DOHH2 (cell line): Measurements from ENCODE around the gene LARGE1.

Experiments used
- H3F3A ChIP-seq: fragments of 200-600 bp; sonication (generic), shearing (Covaris generic); 2 replicates; pipeline ENCODE4 v1.6.0; 2016; ENCODE audit warnings: antibody characterized with exemption, mild to moderate bottlenecking; ENCODE audit not compliant: control insufficient read depth, insufficient read depth
- H3K27ac ChIP-seq: fragments of 200-600 bp; sonication (generic); 2 replicates; pipeline ENCODE4 v1.5.1; 2014; ENCODE audit warnings: low read depth, mild to moderate bottlenecking, low read length, moderate library complexity
- H3K27me3 ChIP-seq: fragments of 200-600 bp; sonication (generic); 2 replicates; pipeline ENCODE4 v1.6.1; 2014; ENCODE audit warnings: mild to moderate bottlenecking, low read length, mixed read lengths; ENCODE audit not compliant: control insufficient read depth
- H3K36me3 ChIP-seq: fragments of 200-600 bp; sonication (generic); 2 replicates; pipeline ENCODE4 v1.6.1; 2014; ENCODE audit warnings: mild to moderate bottlenecking, low read length, moderate library complexity, mixed read lengths; ENCODE audit not compliant: control insufficient read depth
- H3K4me1 ChIP-seq: fragments of 200-600 bp; sonication (generic); 2 replicates; pipeline ENCODE4 v1.6.1; 2014; ENCODE audit warnings: mild to moderate bottlenecking, low read length, mixed read lengths; ENCODE audit not compliant: control insufficient read depth
- H3K4me2 ChIP-seq: fragments of 200-600 bp; sonication (generic); 2 replicates; pipeline ENCODE4 v1.6.0; 2014; ENCODE audit warnings: mild to moderate bottlenecking, low read length, moderate library complexity
- H3K4me3 ChIP-seq: fragments of 200-600 bp; sonication (generic); 2 replicates; pipeline ENCODE4 v1.5.1; 2014; ENCODE audit warnings: mild to moderate bottlenecking, low read length, mixed read lengths
- H3K79me2 ChIP-seq: fragments of 200-600 bp; sonication (generic); 2 replicates; pipeline ENCODE4 v1.6.1; 2014; ENCODE audit warnings: mild to moderate bottlenecking, low read length, mixed read lengths; ENCODE audit not compliant: control insufficient read depth
- H3K9me2 ChIP-seq: fragments of 200-600 bp; sonication (generic); replicated peaks from 2 replicates; pipeline ENCODE4 v1.6.1; 2014; ENCODE audit warnings: mild to moderate bottlenecking, low read length, mixed read lengths; ENCODE audit not compliant: control insufficient read depth
- H3K9me3 ChIP-seq: fragments of 200-600 bp; sonication (generic); 2 replicates; pipeline ENCODE4 v1.6.1; 2014; ENCODE audit warnings: antibody characterized with exemption, low read length, mixed read lengths; ENCODE audit not compliant: control insufficient read depth, insufficient read depth
- H4K20me1 ChIP-seq: fragments of 200-600 bp; sonication (generic); 2 replicates; pipeline ENCODE4 v1.6.0; 2014; ENCODE audit warnings: low read depth, mild to moderate bottlenecking, antibody characterized with exemption, low read length, moderate library complexity; ENCODE audit not compliant: control insufficient read depth, insufficient read depth
- EZH2phosphoT487 ChIP-seq: fragments of 200-600 bp; sonication (generic); IDR thresholded peaks from 2 replicates; pipeline ENCODE4 v1.6.1; 2017; ENCODE audit warnings: borderline replicate concordance, mild to moderate bottlenecking, antibody characterized with exemption, low read length, moderate library complexity, mixed read lengths
- TF ChIP-seq, protein P1 (sequence below): fragments of 200-600 bp; sonication (generic); IDR thresholded peaks from one replicate; pipeline ENCODE4 v1.5.1; 2014; ENCODE audit warnings: antibody characterized with exemption, mild to moderate bottlenecking, low read depth, low read length; ENCODE audit not compliant: poor library complexity, severe bottlenecking

LARGE1 gene

DNA sequence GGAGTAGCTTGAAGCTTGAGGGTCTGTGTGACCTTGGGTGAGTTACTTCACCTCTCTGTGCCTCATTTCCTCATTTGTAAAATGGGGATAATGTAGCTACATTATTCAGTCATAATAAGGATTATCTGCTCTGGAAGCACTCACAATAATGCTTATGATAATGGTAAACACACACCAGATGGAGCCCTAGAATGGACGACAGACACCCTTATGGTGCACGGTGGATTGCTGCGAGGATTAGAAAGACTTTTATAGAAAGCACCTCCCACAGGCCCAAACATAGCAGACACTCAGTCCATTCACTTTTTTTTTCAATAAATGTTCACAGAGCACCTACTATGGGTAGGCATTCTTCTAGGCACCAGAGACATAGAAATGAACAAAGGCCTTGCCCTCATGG is 53.8 kb downstream of the LARGE1 start:
- no peaks in the 10 kb centered on the region for H3K4me1 ChIP-seq
- no peak overlapping the region for H3K4me2 ChIP-seq
- H3K79me2 ChIP-seq: no peaks in the 10 kb centered on the region
- H3K36me3 ChIP-seq: no peaks in the 10 kb centered on the region
- H3F3A ChIP-seq: no peaks in the 10 kb centered on the region
- H3K9me3 ChIP-seq: no peaks in the 10 kb centered on the region
- no peaks in the 10 kb centered on the region for H3K9me2 ChIP-seq
- H3K27me3 ChIP-seq: no peaks in the 10 kb centered on the region
- no peaks in the 10 kb centered on the region for H4K20me1 ChIP-seq
- TF ChIP-seq, protein P1, sequence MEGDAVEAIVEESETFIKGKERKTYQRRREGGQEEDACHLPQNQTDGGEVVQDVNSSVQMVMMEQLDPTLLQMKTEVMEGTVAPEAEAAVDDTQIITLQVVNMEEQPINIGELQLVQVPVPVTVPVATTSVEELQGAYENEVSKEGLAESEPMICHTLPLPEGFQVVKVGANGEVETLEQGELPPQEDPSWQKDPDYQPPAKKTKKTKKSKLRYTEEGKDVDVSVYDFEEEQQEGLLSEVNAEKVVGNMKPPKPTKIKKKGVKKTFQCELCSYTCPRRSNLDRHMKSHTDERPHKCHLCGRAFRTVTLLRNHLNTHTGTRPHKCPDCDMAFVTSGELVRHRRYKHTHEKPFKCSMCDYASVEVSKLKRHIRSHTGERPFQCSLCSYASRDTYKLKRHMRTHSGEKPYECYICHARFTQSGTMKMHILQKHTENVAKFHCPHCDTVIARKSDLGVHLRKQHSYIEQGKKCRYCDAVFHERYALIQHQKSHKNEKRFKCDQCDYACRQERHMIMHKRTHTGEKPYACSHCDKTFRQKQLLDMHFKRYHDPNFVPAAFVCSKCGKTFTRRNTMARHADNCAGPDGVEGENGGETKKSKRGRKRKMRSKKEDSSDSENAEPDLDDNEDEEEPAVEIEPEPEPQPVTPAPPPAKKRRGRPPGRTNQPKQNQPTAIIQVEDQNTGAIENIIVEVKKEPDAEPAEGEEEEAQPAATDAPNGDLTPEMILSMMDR: no peak
- TF ChIP-seq EZH2phosphoT487: no peak
- H3K4me3 ChIP-seq: no peak overlapping the region
- no peak overlapping the region for H3K27ac ChIP-seq

DNA sequence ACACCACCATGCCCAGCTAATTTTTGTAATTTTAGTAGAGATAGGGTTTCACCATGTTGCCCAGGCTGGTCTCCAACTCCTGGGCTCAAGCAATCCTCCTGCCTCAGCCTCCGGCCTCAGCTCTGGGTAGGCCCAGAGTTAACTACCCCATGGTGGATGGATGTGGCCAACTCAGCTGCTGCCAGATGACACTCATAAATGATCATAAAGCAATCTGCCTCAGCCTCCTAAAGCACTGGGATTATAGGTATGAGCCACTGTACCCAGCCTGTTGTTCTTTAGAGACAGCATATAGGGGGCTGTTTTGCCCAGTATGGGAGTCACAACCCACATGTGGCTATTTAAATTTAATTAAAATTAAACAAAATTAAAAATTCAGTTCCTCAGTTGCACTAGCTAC is 54.3 kb downstream of the LARGE1 start:
- no peaks in the 10 kb centered on the region for H4K20me1 ChIP-seq
- no peaks in the 10 kb centered on the region for H3F3A ChIP-seq
- TF ChIP-seq, protein P1: no peak
- no peak for TF ChIP-seq EZH2phosphoT487
- H3K79me2 ChIP-seq: no peaks in the 10 kb centered on the region
- no peak overlapping the region for H3K27ac ChIP-seq
- no peaks in the 10 kb centered on the region for H3K9me2 ChIP-seq
- no peaks in the 10 kb centered on the region for H3K4me1 ChIP-seq
- H3K9me3 ChIP-seq: no peaks in the 10 kb centered on the region
- no peaks in the 10 kb centered on the region for H3K27me3 ChIP-seq
- H3K36me3 ChIP-seq: no peaks in the 10 kb centered on the region
- no peak overlapping the region for H3K4me2 ChIP-seq
- no peak overlapping the region for H3K4me3 ChIP-seq

DNA sequence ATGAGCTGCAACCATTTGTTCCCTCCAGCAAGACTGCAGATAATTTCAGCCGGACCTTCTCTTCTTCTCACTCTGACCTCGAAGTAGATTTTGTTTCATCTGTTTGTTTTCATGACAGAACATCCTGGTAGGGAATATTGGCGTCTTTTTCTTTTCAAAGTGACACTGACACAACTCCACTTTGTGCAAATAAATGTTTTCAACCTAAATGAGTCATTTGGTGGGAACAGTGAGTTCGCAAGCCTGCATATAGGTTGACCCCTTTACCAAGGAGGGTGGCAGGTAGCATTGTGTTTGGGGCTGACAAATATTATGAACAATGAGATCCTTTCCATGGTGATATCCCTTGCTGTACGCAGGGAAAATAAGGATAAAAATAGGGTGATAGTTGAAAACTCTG is 55.0 kb downstream of the LARGE1 start:
- Histone ChIP-seq H3K4me2 (no peak overlapping the region), H3K4me3 (no peak overlapping the region), H3K36me3 (no peaks in the 10 kb centered on the region), H3K4me1 (no peaks in the 10 kb centered on the region), H3K27me3 (no peaks in the 10 kb centered on the region), H3K9me2 (no peaks in the 10 kb centered on the region), H4K20me1 (no peaks in the 10 kb centered on the region), H3K27ac (no peak overlapping the region), H3K79me2 (no peaks in the 10 kb centered on the region), H3F3A (no peaks in the 10 kb centered on the region), H3K9me3 (no peaks in the 10 kb centered on the region)
- TF ChIP-seq, protein P1: no peak
- TF ChIP-seq EZH2phosphoT487: no peak

DNA sequence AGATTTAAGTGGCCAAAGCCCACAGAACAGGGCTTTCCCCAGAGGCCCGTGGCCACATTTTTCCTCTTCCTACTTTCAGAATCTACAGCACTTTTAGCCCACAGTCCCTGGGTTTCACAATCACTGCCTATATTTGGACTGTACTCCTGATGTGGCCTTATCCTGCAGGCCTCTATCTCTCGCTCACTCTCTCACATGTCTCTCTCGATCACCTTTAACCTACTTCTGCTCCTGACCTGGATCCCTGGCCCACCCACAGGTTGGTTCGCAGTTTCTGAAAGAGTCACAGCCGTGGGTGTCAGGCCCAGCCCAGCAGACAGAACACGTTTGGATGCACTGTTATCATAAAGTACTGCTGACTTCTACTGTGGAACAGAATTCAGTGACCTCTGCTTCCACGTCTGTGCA is 55.5 kb downstream of the LARGE1 start:
- no peak overlapping the region for H3K4me3 ChIP-seq
- no peaks in the 10 kb centered on the region for H3K9me2 ChIP-seq
- H4K20me1 ChIP-seq: no peaks in the 10 kb centered on the region
- H3K4me1 ChIP-seq: no peaks in the 10 kb centered on the region
- TF ChIP-seq EZH2phosphoT487: no peak
- H3F3A ChIP-seq: no peaks in the 10 kb centered on the region
- no peaks in the 10 kb centered on the region for H3K36me3 ChIP-seq
- no peak overlapping the region for H3K27ac ChIP-seq
- no peaks in the 10 kb centered on the region for H3K27me3 ChIP-seq
- H3K4me2 ChIP-seq: no peak overlapping the region
- H3K79me2 ChIP-seq: no peaks in the 10 kb centered on the region
- no peaks in the 10 kb centered on the region for H3K9me3 ChIP-seq
